GM21526 (cell line): ENCODE results near the gene SMIM13.

Experiments used
- ATAC-seq: cut with Tn5 transposase; IDR thresholded peaks from one replicate; pipeline ENCODE4 v1.9.1; 2021; ENCODE audit warnings: moderate library complexity; ENCODE audit not compliant: unreplicated experiment, low FRiP score

The SMIM13 gene

GRCh38 chr6:11149551-11149950 lies 55.9 kb downstream of the SMIM13 start:
- no peak for ATAC-seq

- ATAC-seq = no peak
These were observed 57.9 kb downstream of the SMIM13 start for GRCh38 chr6:11151488-11151887.

- ATAC-seq = no peak
These were observed 58.9 kb downstream of the SMIM13 start for GRCh38 chr6:11152581-11152980.

DNA sequence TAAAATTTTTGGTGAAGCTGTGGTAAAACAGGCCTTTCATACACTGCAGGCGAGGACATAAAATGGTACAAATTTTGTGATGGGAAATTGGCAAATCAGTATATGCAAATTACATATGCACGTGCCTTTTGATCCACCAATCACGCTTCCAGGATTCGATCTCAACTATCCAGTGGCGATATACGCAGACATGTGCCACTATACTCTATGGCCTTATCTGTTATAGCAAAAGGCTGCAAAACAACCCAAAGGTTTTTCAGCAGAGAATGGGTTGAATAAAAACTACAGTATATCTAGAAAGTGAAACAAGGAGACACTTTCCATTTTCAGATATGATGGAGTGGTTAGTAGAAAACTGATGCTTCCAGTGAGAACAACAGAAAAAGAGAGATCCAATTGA lies 59.8 kb downstream of the SMIM13 start:
- ATAC-seq = no peak

GRCh38 chr6:11155589-11155988 lies 62.0 kb downstream of the SMIM13 start:
- no peak for ATAC-seq

DNA sequence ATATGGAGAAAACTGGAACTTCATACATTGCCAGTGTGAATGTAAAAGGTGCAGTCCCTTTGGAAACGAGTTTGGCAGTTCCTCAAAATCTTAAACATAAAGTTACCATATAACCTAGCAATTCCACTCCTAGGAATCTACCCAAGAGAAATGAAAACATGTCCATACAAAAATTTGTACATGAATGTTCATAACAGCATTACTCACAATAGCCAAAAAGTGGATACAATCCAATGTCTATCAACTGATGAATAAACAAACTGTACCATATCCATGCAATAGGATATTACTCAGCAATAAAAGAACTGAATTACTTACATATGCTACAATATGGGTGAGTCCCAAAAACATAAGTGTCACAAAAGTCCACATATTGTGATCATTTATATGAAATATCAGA lies 66.6 kb downstream of the SMIM13 start:
- no peak for ATAC-seq

- no peak for ATAC-seq
These were observed 67.7 kb downstream of the SMIM13 start for GRCh38 chr6:11161031-11161956.

- no peak for ATAC-seq
These were observed 68.6 kb downstream of the SMIM13 start for GRCh38 chr6:11162262-11162661.

DNA sequence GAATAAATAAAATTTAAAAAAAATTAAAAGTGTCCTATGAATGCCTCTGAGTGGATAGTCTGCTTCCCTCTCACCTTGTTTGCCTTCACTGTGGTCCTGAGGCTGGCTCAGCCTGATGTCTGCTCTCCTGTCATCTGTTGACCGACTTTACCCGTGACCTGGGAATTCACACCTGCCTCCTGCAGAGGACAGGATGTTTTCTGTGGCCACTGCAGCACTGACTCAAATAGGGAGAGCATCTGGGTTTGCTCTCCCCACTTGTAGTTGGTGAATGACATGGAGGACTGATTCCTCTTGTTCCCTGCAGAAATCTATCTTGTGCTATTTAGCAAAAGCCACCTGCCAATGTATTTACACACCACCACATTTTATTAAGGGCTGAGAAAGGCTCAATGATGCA lies 70.3 kb downstream of the SMIM13 start:
- ATAC-seq = no peak

DNA sequence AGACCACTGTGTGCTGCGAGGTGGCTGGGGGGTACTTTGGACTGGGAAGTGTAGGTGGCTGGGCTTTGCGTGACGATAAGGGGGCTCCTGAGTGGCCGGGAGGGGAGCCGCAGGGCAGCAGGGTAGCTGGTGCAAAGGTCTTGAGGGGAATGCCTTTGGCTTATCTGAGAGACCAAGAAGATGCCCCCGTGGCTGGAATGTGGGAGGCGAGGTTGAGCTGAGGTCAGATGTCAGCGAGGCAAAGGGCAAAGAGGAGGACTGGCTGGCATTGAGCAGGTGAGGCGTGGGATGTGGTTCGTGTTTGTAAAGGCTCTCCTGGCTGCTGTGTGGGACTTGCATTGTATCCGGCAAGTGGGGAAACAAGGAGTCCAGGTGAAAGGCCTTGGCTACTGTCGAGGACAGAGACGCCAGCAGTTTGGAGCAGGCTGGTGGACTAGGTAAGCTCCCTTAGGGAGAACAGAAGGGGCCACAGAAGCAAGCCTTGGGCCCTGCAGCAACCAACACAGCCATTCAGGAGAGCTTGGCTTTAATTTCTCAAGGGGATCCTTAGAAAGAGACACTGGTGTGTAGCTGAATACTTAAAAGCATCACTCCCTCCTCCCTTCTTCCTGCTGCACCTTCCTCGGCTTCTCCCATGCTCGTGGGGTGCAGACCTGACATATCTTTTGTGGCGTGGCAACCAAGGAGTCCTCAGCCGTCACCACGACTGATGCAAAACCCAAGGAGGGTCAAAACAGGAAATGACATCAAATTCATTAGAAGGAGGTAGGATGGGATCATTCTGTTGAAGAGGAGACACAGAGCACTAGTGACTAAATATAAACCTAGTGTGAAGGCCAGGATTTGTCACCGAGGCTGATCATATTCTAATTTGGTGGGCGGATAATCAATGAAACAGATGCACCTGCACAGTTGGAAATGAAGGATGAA lies 71.3 kb downstream of the SMIM13 start:
- no peak for ATAC-seq

- ATAC-seq = no peak
These were observed 73.3 kb downstream of the SMIM13 start for GRCh38 chr6:11166948-11167347.

DNA sequence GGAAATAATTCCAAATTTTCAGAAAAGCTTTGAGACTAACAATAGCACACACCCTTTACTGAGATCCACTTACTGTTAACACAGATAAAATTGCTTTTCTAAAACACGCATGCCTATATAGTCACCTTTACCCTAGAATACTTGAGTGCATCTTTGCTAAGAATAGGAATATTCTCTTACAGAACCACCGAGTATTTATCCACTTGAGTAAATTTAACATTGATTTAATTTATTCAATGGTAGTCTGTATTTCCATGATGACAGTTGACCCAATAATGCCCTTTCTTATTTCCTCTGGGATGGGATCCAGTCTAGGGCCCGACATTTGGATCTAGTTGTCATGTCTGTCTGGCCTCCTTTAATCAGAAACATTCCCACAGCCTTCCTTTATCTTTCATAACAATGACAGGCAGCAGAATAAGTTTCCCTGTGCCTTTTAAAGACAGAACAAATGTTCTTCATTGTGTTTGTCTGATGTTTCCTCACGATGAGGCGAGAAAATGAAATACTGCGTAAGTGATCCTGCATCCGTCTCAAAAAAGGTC lies 74.5 kb downstream of the SMIM13 start:
- ATAC-seq = no peak

DNA sequence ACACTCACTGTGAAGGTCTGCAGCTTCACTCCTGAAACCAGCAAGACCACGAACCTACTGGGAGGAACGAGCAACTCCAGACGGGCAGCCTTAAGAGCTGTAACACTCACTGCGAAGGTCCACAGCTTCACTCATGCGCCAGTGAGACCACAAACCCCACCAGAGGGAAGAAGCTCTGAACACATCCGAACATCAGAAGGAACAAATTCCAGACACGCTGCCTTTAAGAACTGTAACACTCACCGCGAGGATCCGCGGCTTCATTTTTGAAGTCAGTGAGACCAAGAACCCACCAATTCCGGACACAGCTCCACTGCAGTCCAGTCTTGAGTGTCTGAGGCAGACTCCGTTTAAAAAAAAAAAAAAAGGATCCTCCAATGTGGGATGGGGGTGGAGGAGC lies 78.3 kb downstream of the SMIM13 start:
- ATAC-seq = no peak

GRCh38 chr6:11172501-11173327 lies 79.1 kb downstream of the SMIM13 start:
- ATAC-seq = no peak

DNA sequence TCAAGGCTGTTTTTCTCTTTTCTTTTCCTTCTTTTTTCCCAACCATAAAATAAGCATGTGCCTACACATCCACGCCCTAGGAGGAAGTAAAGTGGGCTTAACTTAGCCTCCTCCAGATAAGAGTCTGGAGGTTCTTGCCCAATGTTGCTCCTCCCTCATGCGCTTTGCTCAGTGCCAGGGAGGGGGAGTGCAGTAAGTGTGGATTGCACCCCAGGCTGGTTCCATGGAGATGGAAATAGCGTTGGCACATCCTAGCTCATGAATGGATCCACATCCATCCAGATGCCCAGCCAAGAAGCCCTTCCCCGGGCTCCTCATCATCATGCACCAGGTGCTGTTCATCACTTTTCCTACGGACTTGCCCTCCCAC lies 80.6 kb downstream of the SMIM13 start:
- ATAC-seq = no peak

GRCh38 chr6:11177271-11177670 lies 83.6 kb downstream of the SMIM13 start:
- no peak for ATAC-seq

DNA sequence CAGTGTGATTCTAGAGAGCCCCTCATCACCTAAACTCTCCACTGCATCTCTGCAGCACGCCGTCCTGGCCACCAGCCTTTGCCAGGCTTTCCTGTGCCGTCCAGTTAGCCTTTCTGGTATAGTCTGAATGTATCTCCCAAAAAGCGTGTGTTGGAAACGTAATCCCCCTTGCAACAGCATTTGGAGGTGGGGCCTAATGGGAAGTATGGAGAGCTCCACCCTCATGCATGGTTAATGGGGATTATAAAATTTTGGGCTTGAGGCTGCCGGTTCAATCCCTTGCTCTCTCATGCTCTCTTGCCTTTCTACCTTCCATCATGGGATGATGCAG lies 85.4 kb downstream of the SMIM13 start:
- ATAC-seq = no peak

DNA sequence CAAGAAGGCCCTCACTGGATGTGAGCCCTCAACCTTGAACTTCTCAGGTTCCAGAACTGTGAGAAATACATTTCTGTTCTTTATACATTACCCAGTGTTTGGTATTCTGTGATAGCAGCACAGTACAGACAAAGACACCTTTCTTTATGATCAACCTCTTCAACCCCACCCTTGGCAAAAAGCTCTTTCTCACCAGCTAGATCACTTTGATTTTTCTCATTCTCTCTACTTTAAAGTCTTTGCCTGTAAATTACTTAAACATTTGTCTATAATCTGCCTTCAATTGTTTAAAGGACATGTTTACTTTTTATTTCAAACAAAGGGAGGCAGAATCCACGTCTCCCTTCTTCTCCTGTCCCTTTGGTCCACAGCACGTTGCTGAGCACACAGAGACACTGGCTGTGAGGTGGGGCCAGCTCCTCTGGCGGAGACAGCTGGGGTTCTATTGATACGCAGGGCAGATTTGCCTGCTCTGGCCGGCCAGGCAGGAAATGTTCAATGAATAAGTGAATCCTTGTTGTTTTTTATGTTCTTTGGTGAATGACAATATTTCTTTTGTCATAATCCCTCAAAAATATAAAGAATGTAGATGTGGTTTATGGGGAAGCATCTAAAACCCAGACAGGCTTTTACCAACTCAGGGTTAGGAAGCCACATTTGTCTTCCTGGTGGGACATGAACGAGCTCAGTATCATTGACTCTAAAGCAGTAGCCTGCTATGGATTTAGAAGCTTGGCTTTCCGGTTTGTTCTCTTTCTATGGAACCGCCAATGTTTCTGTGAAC lies 86.0 kb downstream of the SMIM13 start:
- ATAC-seq = no peak

DNA sequence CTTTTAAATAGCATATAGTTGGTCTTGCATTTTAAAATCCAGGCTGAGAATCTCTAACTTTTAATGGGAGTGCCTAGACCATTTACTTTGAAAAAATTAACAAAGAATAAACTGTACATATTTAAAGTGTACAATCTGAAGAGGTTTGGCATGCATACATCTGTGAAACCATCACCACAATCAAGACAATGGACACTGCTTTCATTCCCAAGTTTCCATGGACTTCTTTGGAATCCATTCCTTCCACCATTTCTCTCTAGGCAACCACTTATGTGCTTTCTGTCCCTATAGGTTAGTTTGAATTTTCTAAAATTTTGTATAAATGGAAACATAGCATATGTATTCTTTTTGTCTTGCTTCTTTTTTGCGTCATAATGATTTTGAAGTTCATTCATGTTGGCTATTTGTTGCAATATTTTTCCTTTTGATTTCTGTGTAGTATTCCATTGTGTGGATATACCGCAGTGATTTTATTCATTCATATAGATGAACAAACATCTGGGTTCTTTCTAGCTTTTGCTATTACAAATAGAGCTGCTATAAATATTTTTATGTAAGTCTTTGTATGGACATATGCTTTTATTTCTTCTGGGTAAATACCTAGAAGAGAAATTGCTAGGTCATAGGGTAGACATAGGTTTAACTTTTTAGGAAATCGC lies 88.0 kb downstream of the SMIM13 start:
- no peak for ATAC-seq
